Cardiac fibroblast (primary cell): ENCODE data around the gene GNS.

Experiments used
- DNase-seq, 2 donors: peaks; one replicate each; pipeline versions ENCODE4 v3.0.0 to v3.0.0-alpha.2; 2010; ENCODE audit warnings: low read depth in 2 of 2
- H3K4me3 ChIP-seq, 2 donors: replicated peaks in 1 of 2; 1 replicate in 1 of 2; 2 replicates in 1 of 2; pipeline ENCODE4 v1.5.1; 2011; ENCODE audit warnings: low read depth in 2 of 2, low read length in 2 of 2, mild to moderate bottlenecking in 2 of 2, moderate library complexity in 1 of 2
- CTCF ChIP-seq: IDR thresholded peaks from one replicate; pipeline ENCODE4 v1.5.1; 2011; ENCODE audit warnings: low read depth, mild to moderate bottlenecking, low read length, inconsistent platforms

GNS gene

DNA sequence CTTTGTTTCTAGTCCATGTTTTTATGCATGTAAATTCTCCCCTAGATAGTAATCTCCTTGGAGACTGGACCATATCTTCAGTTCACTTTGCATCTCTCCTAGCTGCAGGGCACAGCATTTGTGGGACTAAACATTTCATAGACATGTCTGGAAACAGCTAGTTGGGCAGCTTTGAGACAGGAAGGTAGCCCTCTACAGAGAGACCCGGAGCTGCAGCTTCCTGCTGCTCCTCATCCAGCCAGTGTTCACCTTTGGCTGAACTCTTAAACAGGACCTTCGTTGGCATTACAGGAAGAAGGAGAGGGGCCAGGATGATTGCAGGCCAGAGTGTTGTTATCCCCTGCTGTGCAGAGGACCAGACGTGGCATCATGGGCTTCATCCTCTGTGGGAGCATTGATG is 52.9 kb downstream of the GNS start:
- no peak overlapping the region for H3K4me3 ChIP-seq
- TF ChIP-seq CTCF, result no peak
- peak in 1 of 2 donors; percentile 23 for DNase-seq

DNA sequence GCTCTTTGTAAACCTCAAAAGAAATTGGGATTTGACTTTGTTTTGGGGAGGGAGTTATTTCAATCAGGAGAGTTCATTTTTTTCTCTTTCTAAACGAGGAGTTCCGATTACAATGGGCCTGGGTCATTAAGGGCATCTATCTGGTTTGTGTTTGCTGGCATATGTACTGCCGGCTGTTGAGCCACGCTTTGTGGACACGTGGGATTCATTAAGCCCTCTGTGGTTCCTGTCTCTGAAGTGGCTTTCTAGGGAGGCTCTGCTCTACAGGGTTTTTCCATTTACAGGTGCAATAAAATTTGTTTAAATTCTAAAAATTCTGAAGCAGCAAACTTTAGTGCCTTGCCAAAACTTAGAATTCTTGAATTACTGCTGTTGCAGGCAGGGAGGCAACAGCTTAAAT is 57.9 kb downstream of the GNS start:
- no peak for DNase-seq
- TF ChIP-seq CTCF, result no peak
- H3K4me3 ChIP-seq, result no peak overlapping the region

- DNase-seq, result no peak
- H3K4me3 ChIP-seq, result no peak overlapping the region
- TF ChIP-seq CTCF, result no peak
These were observed 58.7 kb downstream of the GNS start for GRCh38 chr12:64700532-64700931.

DNA sequence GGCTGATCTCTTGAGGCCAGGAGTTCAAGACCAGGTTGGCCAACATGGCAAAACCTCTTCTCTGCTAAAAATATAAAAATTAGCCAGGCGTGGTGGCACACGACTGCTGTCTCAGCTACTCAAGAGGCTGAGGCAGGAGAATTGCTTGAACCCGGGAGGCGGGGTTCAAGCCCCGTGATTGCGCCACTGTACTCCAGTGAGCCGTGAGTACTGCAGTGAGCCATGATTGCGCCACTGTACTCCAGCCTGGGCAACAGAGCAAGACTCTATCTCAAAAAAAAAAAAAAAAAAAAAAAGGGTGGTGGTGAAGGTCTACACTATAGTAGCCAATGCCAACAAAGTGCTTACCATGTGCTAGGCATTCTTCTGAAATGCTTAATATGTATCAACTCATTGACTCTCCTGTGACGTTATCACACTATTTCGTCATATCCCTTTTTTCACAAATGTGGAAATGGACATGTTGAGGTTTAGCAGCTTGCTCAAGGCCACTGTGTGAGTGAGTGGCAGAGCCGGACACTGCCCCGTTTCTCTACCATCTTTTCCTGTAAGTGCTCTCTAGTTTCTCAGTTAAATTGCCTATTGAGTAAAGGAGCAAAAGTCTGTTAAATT is 59.6 kb downstream of the GNS start:
- peak in 1 of 2 donors; percentile 19 for DNase-seq
- H3K4me3 ChIP-seq, result no peak overlapping the region
- no peak for TF ChIP-seq CTCF

DNA sequence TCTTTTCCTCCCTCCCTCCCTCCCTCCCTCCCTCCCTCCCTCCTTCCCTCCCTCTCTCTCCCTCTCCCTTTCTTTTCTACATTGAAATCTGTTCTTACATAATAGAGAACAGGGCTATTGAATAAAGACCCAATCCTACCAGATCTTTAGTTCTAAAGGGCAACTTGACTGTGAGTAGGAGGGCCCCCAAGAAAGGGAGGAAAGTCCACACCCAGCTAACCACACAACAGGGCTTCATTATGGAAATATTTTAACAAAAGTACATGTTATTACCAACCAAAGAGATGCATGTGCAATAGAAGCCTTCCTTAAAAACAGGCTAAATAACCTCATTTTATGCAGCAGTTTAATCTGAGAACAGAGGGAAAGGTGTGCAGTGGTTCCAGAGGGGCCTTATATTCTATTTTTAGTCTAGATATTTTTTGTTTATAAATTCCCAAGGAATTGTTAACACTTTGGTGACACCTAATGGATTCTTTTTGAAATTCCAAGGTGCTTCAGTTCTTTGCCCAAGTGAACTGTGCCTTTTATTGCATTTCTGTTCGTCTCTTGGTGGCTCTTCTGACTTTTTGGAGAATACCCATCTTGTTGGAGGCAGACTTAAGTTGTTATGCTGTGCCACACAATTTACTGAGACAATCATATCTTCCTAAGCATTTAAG is 63.0 kb downstream of the GNS start:
- peak; percentile 21 for TF ChIP-seq CTCF
- DNase-seq, result peak; percentile 60 to 63
- no peak overlapping the region for H3K4me3 ChIP-seq

DNA sequence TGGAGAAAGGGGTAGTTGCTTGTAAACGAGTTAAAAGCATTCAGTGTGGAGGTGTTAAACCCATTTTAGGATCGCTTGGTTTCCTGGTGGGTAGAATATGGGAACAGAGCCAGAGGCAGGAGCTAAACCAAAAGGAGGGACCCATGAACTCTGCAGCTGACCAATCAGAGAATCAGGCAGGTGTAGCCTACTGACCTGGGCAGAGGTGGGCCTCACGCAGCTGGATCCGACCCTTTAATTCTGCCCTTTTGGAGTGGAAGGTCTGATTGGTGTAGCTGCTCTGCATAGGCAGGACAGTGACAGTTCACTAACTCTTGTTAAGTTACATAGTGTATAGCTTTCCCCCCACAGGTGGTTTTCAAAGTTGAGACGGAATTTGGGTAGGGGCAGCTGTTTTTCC is 63.7 kb downstream of the GNS start:
- no peak overlapping the region for H3K4me3 ChIP-seq
- no peak for TF ChIP-seq CTCF

More for the DNA sequence above, 63.7 kb downstream of the GNS start:
- DNase-seq, result no peak
